GM12878 (cell line): ENCODE results near the gene SYNDIG1.

Experiments
- FOXM1 ChIP-seq: IDR thresholded peaks from 2 replicates; pipeline ENCODE4 v1.6.1; 2012; ENCODE audit warnings: low read depth, mild to moderate bottlenecking, inconsistent platforms, low read length, moderate library complexity
- GABPA ChIP-seq: IDR thresholded peaks from 2 replicates; pipeline ENCODE4 v1.6.1; 2014; ENCODE audit warnings: antibody characterized with exemption, low read depth, mild to moderate bottlenecking, inconsistent platforms
- NFYA ChIP-seq: IDR thresholded peaks from 2 replicates; pipeline ENCODE4 v1.6.1; 2011; ENCODE audit warnings: low read depth, mild to moderate bottlenecking, low read length, improper control_type of control experiment, borderline replicate concordance
- PBX3 ChIP-seq: IDR thresholded peaks from 2 replicates; pipeline ENCODE4 v1.6.1; 2011; ENCODE audit warnings: mild to moderate bottlenecking, low read depth, low read length, moderate library complexity; ENCODE audit not compliant: insufficient replicate concordance
- POU2F2 ChIP-seq: IDR thresholded peaks from 3 replicates; pipeline ENCODE4 v1.6.1; 2011; ENCODE audit warnings: low read depth, mild to moderate bottlenecking, low read length, borderline replicate concordance
- RAD21 ChIP-seq: IDR thresholded peaks from 2 replicates; pipeline ENCODE4 v1.6.1; 2011; ENCODE audit warnings: mild to moderate bottlenecking, low read depth, low read length, moderate library complexity; ENCODE audit not compliant: insufficient read depth
- RAD51 ChIP-seq: fragments of 450-650 bp; IDR thresholded peaks from 2 replicates; pipeline ENCODE4 v1.6.1; 2016; ENCODE audit warnings: moderate library complexity, mild to moderate bottlenecking, inconsistent platforms
- SMC3 ChIP-seq: IDR thresholded peaks from 2 replicates; pipeline ENCODE4 v1.6.1; 2011; ENCODE audit warnings: low read length, improper control_type of control experiment, borderline replicate concordance
- TAF1 ChIP-seq: IDR thresholded peaks from 2 replicates; pipeline ENCODE4 v1.6.1; 2011; ENCODE audit warnings: mild to moderate bottlenecking, low read depth, low read length, borderline replicate concordance
- TCF7 ChIP-seq: IDR thresholded peaks from 2 replicates; pipeline ENCODE4 v1.6.1; 2014; ENCODE audit warnings: antibody characterized with exemption, borderline replicate concordance
- TF ChIP-seq, protein P1 (sequence below): IDR thresholded peaks from 2 replicates; pipeline ENCODE4 v1.6.1; 2012; ENCODE audit warnings: low read length, inconsistent platforms
- TF ChIP-seq, protein P2 (sequence below): fragments of 450-650 bp; conservative IDR thresholded peaks from 2 replicates; pipeline ENCODE4 v1.6.1; 2017; ENCODE audit warnings: mild to moderate bottlenecking, moderate library complexity

DNA sequence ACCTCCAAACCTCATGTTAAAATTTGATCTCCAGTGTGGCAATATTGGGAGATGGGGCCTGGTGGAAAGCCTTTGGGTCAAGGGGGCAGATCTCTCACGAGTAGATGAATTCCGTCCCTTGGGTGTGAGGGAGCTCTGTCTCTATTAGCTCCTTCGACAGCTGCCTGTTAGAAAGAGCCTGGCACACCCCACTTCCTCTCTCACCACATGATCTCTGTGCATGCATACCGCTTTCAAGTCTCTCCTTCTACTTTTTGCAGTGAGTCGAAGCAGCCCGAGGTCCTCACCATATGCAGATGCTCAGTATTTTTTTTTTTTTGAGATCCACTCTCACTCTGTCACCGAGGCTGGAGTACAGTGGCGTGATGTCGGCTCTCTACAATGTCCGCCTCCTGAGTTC, 176.9 kb downstream of the SYNDIG1 start:
- TF ChIP-seq, protein P1, sequence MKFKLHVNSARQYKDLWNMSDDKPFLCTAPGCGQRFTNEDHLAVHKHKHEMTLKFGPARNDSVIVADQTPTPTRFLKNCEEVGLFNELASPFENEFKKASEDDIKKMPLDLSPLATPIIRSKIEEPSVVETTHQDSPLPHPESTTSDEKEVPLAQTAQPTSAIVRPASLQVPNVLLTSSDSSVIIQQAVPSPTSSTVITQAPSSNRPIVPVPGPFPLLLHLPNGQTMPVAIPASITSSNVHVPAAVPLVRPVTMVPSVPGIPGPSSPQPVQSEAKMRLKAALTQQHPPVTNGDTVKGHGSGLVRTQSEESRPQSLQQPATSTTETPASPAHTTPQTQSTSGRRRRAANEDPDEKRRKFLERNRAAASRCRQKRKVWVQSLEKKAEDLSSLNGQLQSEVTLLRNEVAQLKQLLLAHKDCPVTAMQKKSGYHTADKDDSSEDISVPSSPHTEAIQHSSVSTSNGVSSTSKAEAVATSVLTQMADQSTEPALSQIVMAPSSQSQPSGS: no peak
- no peak for TF ChIP-seq TCF7
- TF ChIP-seq, protein P2, sequence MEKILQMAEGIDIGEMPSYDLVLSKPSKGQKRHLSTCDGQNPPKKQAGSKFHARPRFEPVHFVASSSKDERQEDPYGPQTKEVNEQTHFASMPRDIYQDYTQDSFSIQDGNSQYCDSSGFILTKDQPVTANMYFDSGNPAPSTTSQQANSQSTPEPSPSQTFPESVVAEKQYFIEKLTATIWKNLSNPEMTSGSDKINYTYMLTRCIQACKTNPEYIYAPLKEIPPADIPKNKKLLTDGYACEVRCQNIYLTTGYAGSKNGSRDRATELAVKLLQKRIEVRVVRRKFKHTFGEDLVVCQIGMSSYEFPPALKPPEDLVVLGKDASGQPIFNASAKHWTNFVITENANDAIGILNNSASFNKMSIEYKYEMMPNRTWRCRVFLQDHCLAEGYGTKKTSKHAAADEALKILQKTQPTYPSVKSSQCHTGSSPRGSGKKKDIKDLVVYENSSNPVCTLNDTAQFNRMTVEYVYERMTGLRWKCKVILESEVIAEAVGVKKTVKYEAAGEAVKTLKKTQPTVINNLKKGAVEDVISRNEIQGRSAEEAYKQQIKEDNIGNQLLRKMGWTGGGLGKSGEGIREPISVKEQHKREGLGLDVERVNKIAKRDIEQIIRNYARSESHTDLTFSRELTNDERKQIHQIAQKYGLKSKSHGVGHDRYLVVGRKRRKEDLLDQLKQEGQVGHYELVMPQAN: no peak
- TF ChIP-seq NFYA: no peak
- TF ChIP-seq POU2F2: no peak
- no peak for TF ChIP-seq TAF1
- no peak for TF ChIP-seq RAD21
- no peak for TF ChIP-seq RAD51
- no peak for TF ChIP-seq SMC3
- TF ChIP-seq GABPA: no peak
- TF ChIP-seq PBX3: no peak
- TF ChIP-seq FOXM1: no peak
